GM19467 (cell line): ENCODE results near the gene TMEM47.

Experiments
- ATAC-seq: cut with Tn5 transposase; IDR thresholded peaks from one replicate; pipeline ENCODE4 v1.9.1; 2021; ENCODE audit warnings: mild to moderate bottlenecking, moderate library complexity; ENCODE audit not compliant: unreplicated experiment

Gene TMEM47

GRCh38 chrX:34656842-34657725 lies at the start of gene TMEM47:
TSS of gene TMEM47 (minus strand) at chrX:34657285. CDS start at chrX:34657029, 256 bp downstream.
- ATAC-seq: no peak

DNA sequence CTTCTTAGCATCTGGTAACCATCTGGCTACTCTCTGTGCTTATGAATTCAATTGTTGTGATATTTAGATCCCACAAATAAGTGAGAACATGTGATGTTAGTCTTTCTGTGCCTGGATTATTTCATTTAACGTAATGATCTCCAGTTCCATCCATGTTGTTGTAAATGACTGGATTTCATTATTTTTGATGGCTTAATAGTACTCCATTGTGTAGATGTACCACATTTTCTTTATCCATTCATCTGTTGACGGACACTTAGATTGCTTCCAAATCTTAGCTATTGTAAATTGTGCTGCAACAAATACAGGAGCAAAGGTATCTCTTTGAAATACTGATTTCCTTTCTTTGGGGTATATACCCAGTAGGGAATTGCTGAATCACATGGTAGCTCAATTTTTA lies 30.0 kb upstream of the TMEM47 start:
- ATAC-seq: no peak

DNA sequence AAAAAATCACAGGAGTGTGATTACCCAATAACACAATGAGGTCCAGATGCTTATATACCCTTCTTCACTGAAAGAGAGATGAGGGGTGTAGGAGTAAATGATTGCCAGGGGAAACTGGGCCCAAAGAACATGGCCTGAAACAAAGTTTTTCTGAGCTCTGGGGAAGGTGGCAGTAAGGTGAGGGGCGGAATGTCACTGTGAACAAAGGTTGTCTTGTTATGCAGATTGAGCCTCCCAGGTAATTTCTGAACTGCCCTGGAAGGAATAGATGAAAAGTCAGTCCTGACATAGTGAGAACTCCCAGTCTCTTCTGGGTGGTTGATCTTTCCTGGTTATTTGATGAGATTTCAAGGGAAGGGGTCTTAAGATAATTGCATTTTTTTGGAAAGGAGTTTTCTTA lies 2.5 kb upstream of the TMEM47 start:
- ATAC-seq: no peak

- no peak for ATAC-seq
These were observed 1.2 kb upstream of the TMEM47 start for GRCh38 chrX:34658326-34658725.

GRCh38 chrX:34657726-34658070 lies 613 bp upstream of the TMEM47 start:
- ATAC-seq: no peak

DNA sequence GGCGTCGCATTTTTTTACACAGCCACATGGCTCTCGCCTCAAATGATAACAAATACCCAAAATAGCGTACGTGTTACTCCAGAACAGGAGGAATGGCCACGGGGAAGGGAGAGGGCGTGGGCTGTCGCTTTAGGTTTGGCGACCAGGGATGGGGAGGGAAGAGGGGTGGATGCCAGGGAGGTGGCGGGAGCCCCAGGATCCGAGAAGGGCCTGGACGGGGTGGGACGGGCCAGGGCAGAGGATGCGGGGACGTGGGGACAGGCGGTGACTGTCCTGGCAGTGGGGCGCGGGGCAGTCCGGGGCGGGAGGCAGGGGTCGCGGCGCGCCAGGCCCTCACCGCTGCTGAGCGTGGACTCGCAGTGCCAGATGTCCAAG lies 631 bp downstream of the TMEM47 start:
- no peak for ATAC-seq

- ATAC-seq: no peak
These were observed 1.3 kb downstream of the TMEM47 start for GRCh38 chrX:34655501-34656455.

DNA sequence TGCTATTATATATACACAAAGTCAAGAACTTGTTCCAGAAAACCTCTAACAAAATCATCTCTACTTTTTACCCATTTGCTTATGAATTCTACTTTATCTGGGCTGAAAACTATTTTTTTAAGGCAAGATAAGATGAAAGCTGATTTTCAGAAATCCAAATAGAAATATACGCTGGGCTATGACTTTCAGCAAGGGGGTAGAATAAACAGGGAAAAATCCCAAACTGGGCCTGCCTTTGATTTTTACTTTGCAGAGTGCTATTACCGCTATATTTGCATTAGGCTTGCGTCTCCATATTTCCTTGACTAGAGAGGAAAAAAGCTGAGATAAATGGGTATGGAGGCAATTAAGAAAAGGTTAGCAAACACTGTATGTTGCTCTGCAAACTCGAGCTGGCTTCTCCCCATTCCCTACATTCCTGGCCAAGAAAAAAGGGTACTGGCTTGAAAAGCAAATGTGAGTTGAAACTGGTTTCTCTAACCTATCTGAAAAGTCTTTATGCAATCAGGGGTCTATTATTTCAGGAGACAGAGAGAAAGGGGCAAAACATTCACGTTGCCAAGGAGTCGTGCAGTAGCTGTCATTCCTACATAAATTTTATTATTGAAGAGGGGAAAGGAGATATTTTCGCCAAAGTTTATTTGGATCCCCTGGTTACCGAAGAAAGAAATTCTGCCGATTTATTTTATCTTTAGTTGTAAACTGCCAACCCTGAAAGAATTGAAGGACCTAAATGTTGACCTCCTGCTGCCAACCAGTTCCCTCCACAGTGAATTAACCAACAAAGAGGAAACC lies 2.2 kb downstream of the TMEM47 start:
- ATAC-seq: no peak

DNA sequence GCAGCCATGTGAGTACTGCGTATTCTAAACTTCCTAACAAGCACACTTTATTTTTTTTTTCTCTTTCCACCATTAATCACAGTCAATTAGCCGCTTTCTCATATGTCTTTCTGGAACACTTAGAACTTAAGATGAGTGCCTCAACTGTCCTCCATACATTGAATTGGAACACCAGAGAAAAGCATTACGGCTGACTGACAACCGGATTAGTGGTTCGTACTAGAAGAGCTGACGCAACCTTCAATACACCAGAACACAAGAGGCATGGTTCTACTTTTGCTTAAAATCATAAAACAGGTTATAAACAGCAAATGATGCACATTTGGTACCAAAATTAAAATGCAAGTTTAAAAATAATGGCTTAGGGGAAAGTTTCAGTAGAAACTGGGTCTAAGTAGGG lies 3.3 kb downstream of the TMEM47 start:
- ATAC-seq: no peak

- ATAC-seq: no peak
These were observed 14.2 kb downstream of the TMEM47 start for GRCh38 chrX:34642849-34643248.

- no peak for ATAC-seq
These were observed 19.0 kb downstream of the TMEM47 start for GRCh38 chrX:34638116-34638515.

DNA sequence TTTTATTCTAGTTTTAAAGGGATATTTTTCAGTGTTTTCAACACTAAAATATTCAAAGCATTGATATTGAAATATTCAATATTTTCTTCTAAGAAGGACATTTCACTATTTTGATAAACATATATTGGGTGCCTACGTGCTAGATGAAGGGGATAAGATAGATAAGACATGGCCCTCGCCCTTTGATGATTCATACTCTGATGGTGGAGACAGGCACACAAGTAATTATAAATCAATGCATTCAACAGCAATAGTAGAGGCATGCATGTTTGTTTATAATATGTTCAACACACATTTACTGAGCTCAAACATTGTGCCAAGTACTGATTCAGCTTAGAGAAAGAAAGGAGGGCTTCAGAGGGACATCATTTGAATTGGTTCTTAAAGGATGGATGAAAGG lies 22.7 kb downstream of the TMEM47 start:
- ATAC-seq: no peak

- no peak for ATAC-seq
These were observed 24.7 kb downstream of the TMEM47 start for GRCh38 chrX:34632384-34632783.

GRCh38 chrX:34631479-34632220 lies 25.4 kb downstream of the TMEM47 start:
- no peak for ATAC-seq

- no peak for ATAC-seq
These were observed 27.5 kb downstream of the TMEM47 start for GRCh38 chrX:34629572-34629971.

DNA sequence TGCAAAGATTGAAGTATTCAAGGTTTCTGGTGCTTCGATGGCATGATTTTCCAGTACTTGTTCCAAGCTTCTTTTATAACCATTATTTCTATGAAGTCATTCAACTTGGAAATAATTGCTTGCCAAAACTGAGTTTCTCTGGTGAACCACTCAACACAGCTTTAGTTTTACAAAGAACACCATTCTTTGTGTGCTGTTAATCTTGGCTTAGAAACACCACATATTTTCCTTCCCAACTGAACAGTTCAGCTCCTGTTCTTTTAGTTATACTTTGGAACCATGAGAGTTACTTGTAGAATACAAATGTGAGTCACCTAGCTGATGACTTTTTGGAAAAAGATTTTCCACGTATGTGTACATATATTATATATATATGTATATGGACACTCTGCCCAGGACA lies 32.7 kb downstream of the TMEM47 start:
- ATAC-seq: no peak

DNA sequence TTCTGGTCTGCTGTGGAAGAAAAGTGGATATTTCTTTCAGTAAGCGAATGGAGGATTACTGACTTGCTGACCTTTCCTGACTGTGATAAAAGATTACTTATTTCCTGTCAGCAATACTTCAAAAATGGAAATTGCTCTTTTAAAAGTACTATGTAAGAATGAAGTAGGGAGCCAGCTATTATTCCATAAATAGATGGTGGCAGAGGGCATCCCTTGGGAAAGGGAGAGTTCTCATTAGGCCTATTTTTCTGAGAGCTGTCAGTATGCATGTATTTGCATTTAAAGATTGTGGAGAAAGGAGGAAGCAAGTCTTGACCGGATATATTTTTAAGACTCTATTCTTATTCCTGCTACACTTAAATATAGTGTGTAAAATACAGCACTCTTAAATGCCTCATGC lies 37.2 kb downstream of the TMEM47 start:
- no peak for ATAC-seq

DNA sequence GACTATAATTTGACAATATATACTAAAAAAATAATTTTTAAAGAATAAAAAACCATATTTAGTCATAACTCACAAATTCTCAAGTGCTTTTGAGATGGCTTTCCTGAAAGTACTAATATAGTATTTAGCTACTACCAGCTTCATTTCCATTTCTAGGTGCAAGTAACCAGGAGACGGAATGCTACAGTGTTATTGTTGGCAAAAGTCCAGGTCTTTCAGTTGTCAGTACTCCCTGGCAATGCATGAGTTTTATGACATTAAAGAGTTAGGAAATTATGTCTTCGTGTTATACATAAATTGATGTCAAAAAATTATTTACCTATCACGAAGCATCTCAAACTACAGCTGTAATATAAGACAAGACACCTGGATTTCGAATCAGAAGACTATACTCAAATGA lies 45.0 kb downstream of the TMEM47 start:
- no peak for ATAC-seq

- no peak for ATAC-seq
These were observed 58.7 kb downstream of the TMEM47 start for GRCh38 chrX:34598362-34598761.

- no peak for ATAC-seq
These were observed 70.1 kb downstream of the TMEM47 start for GRCh38 chrX:34586936-34587335.
